ENCODE measurements around the gene PRADC1. TPM values are rescaled to one million over a fixed set of nuclear protein-coding genes. Genes with fewer than 3 reads are reported as not detected.
A peak's percentile ranks its signal among the peaks of the same experiment; 100 is the strongest.

The PRADC1 gene
- total RNA-seq, 1 donor, result 15.0 TPM

GRCh38 chr2:73214120-73215035, 18.7 kb downstream of the PRADC1 start, which contains the start of gene SMYD5:
Gene SMYD5, plus strand, starts transcription at chr2:73214245. Its CDS starts 22 bp downstream, at chr2:73214267.
- H3K4me3 ChIP-seq (ENCODE audit: low read depth, low read length), result peak within 1 kb of the TSS; percentile 81
- no peak for TF ChIP-seq CTCF (IDR thresholded peaks at IDR 0.05; ENCODE audit: insufficient read depth, low read length)
- DNase-seq (ENCODE audit: low read depth), result peak; percentile 77

- TF ChIP-seq CTCF (IDR thresholded peaks at IDR 0.05; ENCODE audit: insufficient read depth, low read length), result peak; percentile 97
- peak; percentile 96 for DNase-seq (ENCODE audit: low read depth)
- H3K4me3 ChIP-seq (ENCODE audit: low read depth, low read length), result no peak overlapping the region
These were observed 20.4 kb downstream of the PRADC1 start for GRCh38 chr2:73212448-73213176.

- H3K4me3 ChIP-seq (ENCODE audit: low read depth, low read length), result no peak overlapping the region
These were observed 21.0 kb downstream of the PRADC1 start for GRCh38 chr2:73212098-73212447.

GRCh38 chr2:73210696-73211095, 22.3 kb downstream of the PRADC1 start:
- no peak for DNase-seq (ENCODE audit: low read depth)
- no peak overlapping the region for H3K4me3 ChIP-seq (ENCODE audit: low read depth, low read length)
- TF ChIP-seq CTCF (IDR thresholded peaks at IDR 0.05; ENCODE audit: insufficient read depth, low read length), result no peak

More at GRCh38 chr2:73212098-73212447, 21.0 kb downstream of the PRADC1 start:
- TF ChIP-seq CTCF (IDR thresholded peaks at IDR 0.05; ENCODE audit: insufficient read depth, low read length), result no peak
- no peak for DNase-seq (ENCODE audit: low read depth)

- H3K4me3 ChIP-seq (ENCODE audit: low read depth, low read length), result no peak overlapping the region
- no peak for TF ChIP-seq CTCF (IDR thresholded peaks at IDR 0.05; ENCODE audit: insufficient read depth, low read length)
- no peak for DNase-seq (ENCODE audit: low read depth)
These were observed 23.0 kb downstream of the PRADC1 start for GRCh38 chr2:73210019-73210418.

- no peak for DNase-seq (ENCODE audit: low read depth)
- no peak for TF ChIP-seq CTCF (IDR thresholded peaks at IDR 0.05; ENCODE audit: insufficient read depth, low read length)
These were observed 24.8 kb downstream of the PRADC1 start for GRCh38 chr2:73208258-73208657.

More at GRCh38 chr2:73208258-73208657, 24.8 kb downstream of the PRADC1 start:
- no peak overlapping the region for H3K4me3 ChIP-seq (ENCODE audit: low read depth, low read length)

Measured in fibroblast of the aortic adventitia (primary cell).